Common myeloid progenitor, CD34-positive (primary cell): ENCODE measurements around the gene SRP9.
"Not testable (repeated sequence)": the region's sequence is repeated elsewhere in the genome, so short reads cannot be mapped to it uniquely, and the experiment has no call there.

ENCODE experiments used
- CTCF ChIA-PET: fragments of 350-600 bp; sonication (Branson Sonifier 250); formaldehyde crosslinking; loops from one replicate; lab custom pipeline; 2021; ENCODE audit warnings: antibody characterized with exemption; lab: Charles Lee
- POLR2A ChIA-PET: fragments of 350-600 bp; sonication (Branson Sonifier 250); formaldehyde crosslinking; loops from one replicate; lab custom pipeline; 2021; ENCODE audit warnings: antibody characterized with exemption; lab: Charles Lee
- DNase-seq, 3 donors: peaks; one replicate each; pipeline versions ENCODE4 v3.0.0 to v3.0.0-alpha.2; 2013
- H3K27ac ChIP-seq, 2 experiments: 1 replicate in 1 of 2; 2 replicates in 1 of 2; pipeline ENCODE4 v1.7.0; 2013; ENCODE audit warnings: inconsistent platforms in 2 of 2, low read length in 2 of 2, mild to moderate bottlenecking in 2 of 2, low read depth in 1 of 2, moderate library complexity in 1 of 2; ENCODE audit not compliant: severe bottlenecking in 2 of 2, insufficient read depth in 1 of 2, poor library complexity in 1 of 2
- H3K27me3 ChIP-seq, 5 experiments: replicated peaks in 2 of 5; 1 replicate in 3 of 5; 2 replicates in 2 of 5; pipeline versions ENCODE4 v1.6.1 to v1.7.0; 2013; ENCODE audit warnings: low read length in 4 of 5, mild to moderate bottlenecking in 2 of 5, moderate library complexity in 2 of 5, inconsistent platforms in 1 of 5; ENCODE audit not compliant: insufficient read depth in 5 of 5, control insufficient read depth in 4 of 5
- H3K36me3 ChIP-seq, 4 experiments: 1 replicate in 2 of 4; 2 replicates in 2 of 4; pipeline versions ENCODE4 v1.6.1 to v1.7.0; 2013; ENCODE audit warnings: low read length in 3 of 4, control low read depth in 1 of 4, mild to moderate bottlenecking in 1 of 4; ENCODE audit not compliant: control insufficient read depth in 4 of 4, insufficient read depth in 4 of 4
- H3K4me1 ChIP-seq, 4 experiments: 1 replicate in 3 of 4; 2 replicates in 1 of 4; pipeline versions ENCODE4 v1.6.1 to v1.7.1; 2013; ENCODE audit warnings: low read length in 3 of 4, mild to moderate bottlenecking in 3 of 4, control low read depth in 1 of 4, inconsistent platforms in 1 of 4, moderate library complexity in 1 of 4; ENCODE audit not compliant: control insufficient read depth in 4 of 4, insufficient read depth in 4 of 4; ENCODE audit errors: control extremely low read depth in 1 of 4
- H3K4me3 ChIP-seq, 7 experiments: 1 replicate in 4 of 7; 2 replicates in 3 of 7; pipeline versions ENCODE4 v1.5.1 to v1.7.0; 2013; ENCODE audit warnings: mild to moderate bottlenecking in 7 of 7, low read length in 6 of 7, moderate library complexity in 6 of 7, inconsistent platforms in 2 of 7, low read depth in 2 of 7, control low read depth in 1 of 7; ENCODE audit not compliant: insufficient read depth in 4 of 7, control insufficient read depth in 1 of 7; ENCODE audit errors: extremely low read depth in 1 of 7
- H3K9me3 ChIP-seq, 5 experiments: 1 replicate in 4 of 5; 2 replicates in 1 of 5; pipeline versions ENCODE4 v1.6.1 to v1.7.1; 2013; ENCODE audit warnings: low read length in 4 of 5, mild to moderate bottlenecking in 2 of 5, inconsistent platforms in 1 of 5, low read depth in 1 of 5, moderate library complexity in 1 of 5; ENCODE audit not compliant: control insufficient read depth in 4 of 5, insufficient read depth in 2 of 5; ENCODE audit errors: control extremely low read depth in 1 of 5
- WGBS: methylation state at CpG from one replicate; pipeline ENCODE4 v1.1.5; 2013; ENCODE audit not compliant: insufficient coverage; 5-methylcytosine and 5-hydroxymethylcytosine counted together

SRP9 gene

GRCh38 chr1:225809842-225810578 is 32.4 kb downstream of the SRP9 start, which contains the start of gene EPHX1:
Gene EPHX1 (plus strand): TSS chr1:225810124. CDS start chr1:225828730, 18,606 bp downstream.
- CTCF ChIA-PET = interaction anchor here (0.8 to 1.6 kb wide), 6 partner anchors 8 to 335 kb away, joined by 3 to 6 read pairs (median 4); partner anchors contain the start of gene SRP9
- DNase-seq = peak; percentile 68 to 75 (median 69)
- Histone ChIP-seq H3K4me1 (peaks cover 0 to 14% (median 7%) of the 10 kb centered on the region in 4 experiments), H3K27me3 (peaks cover 0 to 9% (median 0%) of the 10 kb centered on the region in 5 experiments), H3K27ac (no peak within 1 kb of the TSS), H3K36me3 (no peaks in the 10 kb centered on the region), H3K9me3 (no peaks in the 10 kb centered on the region), H3K4me3 (peak within 1 kb of the TSS; percentile 47 to 84 (median 73))
- 0% methylated on average over 74 of the region's 80 CpGs for WGBS
- POLR2A ChIA-PET = interaction anchor here (0.8 kb wide), 1 partner anchor 120 kb away, joined by 3 read pairs; no protein-coding TSS in a partner anchor

GRCh38 chr1:225810579-225811538 is 33.2 kb downstream of the SRP9 start:
- DNase-seq = peak in 1 of 3 donors; percentile 21
- H3K9me3 ChIP-seq = not testable (repeated sequence)
- POLR2A ChIA-PET = interaction anchor here (0.8 kb wide), 1 partner anchor 121 kb away, joined by 3 read pairs; no protein-coding TSS in a partner anchor

GRCh38 chr1:225811622-225812487 is 34.2 kb downstream of the SRP9 start:
- WGBS = 92% methylated on average over 5 of the region's 10 CpGs
- Histone ChIP-seq H3K27ac (no peak overlapping the region), H3K27me3 (peaks cover 0 to 9% (median 0%) of the 10 kb centered on the region in 5 experiments), H3K36me3 (no peaks in the 10 kb centered on the region), H3K4me1 (peaks cover 0 to 14% (median 7%) of the 10 kb centered on the region in 4 experiments), H3K9me3 (no peaks in the 10 kb centered on the region), H3K4me3 (no peak overlapping the region)
- CTCF ChIA-PET = interaction anchor here (0.5 to 3.0 kb wide), 7 partner anchors 29 to 314 kb away, joined by 3 to 8 read pairs (median 4); partner anchors contain the start of genes SRP9 and TMEM63A
- no peak for DNase-seq
- POLR2A ChIA-PET = no interaction called here

More at GRCh38 chr1:225810579-225811538, 33.2 kb downstream of the SRP9 start:
- Histone ChIP-seq H3K4me3 (peak overlapping the region; percentile 47 to 84 (median 73)), H3K4me1 (peaks cover 0 to 14% (median 7%) of the 10 kb centered on the region in 4 experiments)
- CTCF ChIA-PET = interaction anchor here (0.5 to 3.0 kb wide), 7 partner anchors 8 to 315 kb away, joined by 3 to 8 read pairs (median 4); partner anchors contain the start of genes SRP9 and TMEM63A
- H3K27me3 ChIP-seq, H3K36me3 ChIP-seq, H3K27ac ChIP-seq: not testable (repeated sequence)
- WGBS = 13% methylated on average over 18 of the region's 29 CpGs

- H3K4me1 ChIP-seq = peaks cover 0 to 17% (median 11%) of the 10 kb centered on the region in 4 experiments
- ChIA-PET CTCF (interaction anchor here (1.0 to 3.0 kb wide), 4 partner anchors 10 to 70 kb away, joined by 3 to 8 read pairs (median 3); partner anchors contain the start of gene TMEM63A), POLR2A (no interaction called here)
- no peaks in the 10 kb centered on the region for H3K36me3 ChIP-seq
- WGBS = 97% methylated on average over 4 of the region's 8 CpGs
- no peaks in the 10 kb centered on the region for H3K9me3 ChIP-seq
- no peak for DNase-seq
- peaks cover 0 to 9% (median 0%) of the 10 kb centered on the region in 5 experiments for H3K27me3 ChIP-seq
- no peak overlapping the region for H3K27ac ChIP-seq
- no peak overlapping the region for H3K4me3 ChIP-seq
Observed at GRCh38 chr1:225812488-225813213, 35.0 kb downstream of the SRP9 start.

GRCh38 chr1:225813214-225813964 is 35.8 kb downstream of the SRP9 start:
- H3K27me3 ChIP-seq = peaks cover 0 to 9% (median 0%) of the 10 kb centered on the region in 5 experiments
- peak in 2 of 3 donors; percentile 12 to 13 for DNase-seq
- H3K9me3 ChIP-seq = no peaks in the 10 kb centered on the region
- ChIA-PET POLR2A (no interaction called here), CTCF (interaction anchor here (0.7 to 3.0 kb wide), 6 partner anchors 10 to 69 kb away, joined by 3 to 8 read pairs (median 3); partner anchors contain the start of gene TMEM63A)
- no peaks in the 10 kb centered on the region for H3K36me3 ChIP-seq
- H3K4me3 ChIP-seq = no peak overlapping the region
- H3K4me1 ChIP-seq = peaks cover 0 to 20% (median 14%) of the 10 kb centered on the region in 4 experiments
- H3K27ac ChIP-seq = no peak overlapping the region
- 84% methylated on average over 5 of the region's 10 CpGs for WGBS
